Measurements from ENCODE around the gene TMEM165. TPM values are rescaled to one million over a fixed set of nuclear protein-coding genes. Genes with fewer than 3 reads are reported as not detected.
"Not testable (repeated sequence)": the region's sequence is repeated elsewhere in the genome, so short reads cannot be mapped to it uniquely, and the experiment has no call there.

TMEM165 gene
- total RNA-seq, 6 experiments from 2014 or later = 13.3 to 53.0 (median 23.0) TPM

DNA sequence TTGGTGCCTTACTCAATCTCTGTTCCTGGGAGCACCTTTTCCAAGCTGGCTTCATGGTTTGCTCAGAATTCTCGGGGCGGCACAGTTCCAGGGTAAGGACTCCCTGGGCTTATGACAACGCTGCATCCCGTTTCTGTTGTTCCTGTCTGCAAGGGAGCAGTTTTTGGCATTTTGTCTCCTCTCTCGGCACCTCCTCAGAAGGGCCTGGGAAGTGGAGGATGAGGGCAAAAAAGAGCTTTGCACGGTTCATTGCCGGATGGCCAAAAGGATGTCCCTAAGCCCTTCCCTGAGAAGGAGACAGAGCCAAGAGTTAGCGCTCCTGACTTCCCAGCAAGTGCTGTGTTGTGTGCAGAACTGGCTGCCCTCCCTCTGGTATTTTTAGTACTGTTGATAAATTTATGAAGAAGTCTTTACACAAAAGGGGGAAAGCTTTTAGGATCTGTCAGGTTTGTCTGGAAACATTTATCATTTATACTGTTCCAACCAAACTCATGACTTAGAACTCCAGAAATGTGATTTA lies 36.3 kb upstream of the TMEM165 start:
- H3K4me1 ChIP-seq = no peaks in the 10 kb centered on the region

GRCh38 chr4:55362938-55363337 lies 32.8 kb upstream of the TMEM165 start:
- DNase-seq; H3K27me3 ChIP-seq; H3K4me3 ChIP-seq; H3K36me3 ChIP-seq; ATAC-seq; H3K4me1 ChIP-seq; H3K9me3 ChIP-seq; intact Hi-C loops (cut with DNase I); H3K27ac ChIP-seq: not testable (repeated sequence)
- WGBS (ENCODE audit: insufficient coverage, low coverage, low lambda C conversion rate, missing lambda C conversion rate) = 100% methylated on average over 3 of the region's 9 CpGs

More for the DNA sequence above, 36.3 kb upstream of the TMEM165 start:
- Histone ChIP-seq H3K4me3 (no peak overlapping the region), H3K9me3 (no peaks in the 10 kb centered on the region), H3K36me3 (no peaks in the 10 kb centered on the region), H3K27me3 (no peaks in the 10 kb centered on the region), H3K27ac (no peak overlapping the region)
- 67% methylated on average over 3 of the region's 8 CpGs for WGBS (ENCODE audit: insufficient coverage, low coverage, low lambda C conversion rate, missing lambda C conversion rate)
- DNase-seq (no peak), ATAC-seq (peak in 2 of 4 donors; percentile 29 to 33)
- no peak for TF ChIP-seq CTCF (IDR thresholded peaks at IDR 0.05)
- TF ChIP-seq POLR2A (IDR thresholded peaks at IDR 0.05) = no peak
- intact Hi-C loops (cut with DNase I) = no loop called here

- intact Hi-C loops (cut with DNase I) = no loop called here
- TF ChIP-seq CTCF (IDR thresholded peaks at IDR 0.05) (no peak), POLR2A (IDR thresholded peaks at IDR 0.05) (no peak)
These were observed 31.9 kb upstream of the TMEM165 start for GRCh38 chr4:55363691-55364351.

DNA sequence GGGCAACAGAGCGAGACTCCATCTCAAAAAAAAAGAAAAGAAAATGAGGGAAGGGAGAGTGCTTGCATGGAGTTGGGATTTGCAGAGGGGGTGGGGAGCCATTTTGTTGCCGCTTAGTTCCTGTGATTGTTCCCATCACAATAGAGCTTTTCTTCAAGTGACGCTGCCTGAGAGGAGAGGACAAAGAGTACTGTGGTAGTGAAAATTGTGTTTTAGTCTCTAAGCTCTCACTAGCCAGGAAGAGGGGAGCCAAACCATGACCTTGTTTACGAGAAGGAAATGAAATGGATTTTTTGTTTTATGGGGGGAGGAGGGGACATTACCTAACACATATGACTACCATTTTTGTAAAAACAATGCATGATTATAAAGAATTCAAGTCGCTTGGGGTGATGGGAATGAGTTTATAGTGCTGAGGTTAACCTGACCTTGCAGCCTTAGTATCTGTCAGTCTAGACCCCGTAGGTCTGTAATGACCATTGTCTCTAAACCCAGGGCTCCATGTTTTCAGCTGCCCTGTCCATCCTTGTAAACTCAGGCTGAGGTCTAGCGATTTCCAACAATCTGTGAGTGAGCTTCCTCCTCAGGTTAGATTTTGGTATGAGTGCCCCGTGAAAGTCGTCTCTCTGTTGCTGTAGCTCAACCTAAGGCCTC lies 30.9 kb upstream of the TMEM165 start:
- ATAC-seq = peak in 3 of 4 donors; percentile 37 to 43 (median 38)
- no peak for TF ChIP-seq POLR2A (IDR thresholded peaks at IDR 0.05)
- no peak for TF ChIP-seq CTCF (IDR thresholded peaks at IDR 0.05)
- Histone ChIP-seq H3K9me3 (no peaks in the 10 kb centered on the region), H3K4me3 (no peak overlapping the region), H3K4me1 (no peaks in the 10 kb centered on the region), H3K27me3 (no peaks in the 10 kb centered on the region), H3K27ac (no peak overlapping the region), H3K36me3 (no peaks in the 10 kb centered on the region)
- intact Hi-C loops (cut with DNase I) = no loop called here
- no peak for DNase-seq
- WGBS (ENCODE audit: insufficient coverage, low coverage, low lambda C conversion rate, missing lambda C conversion rate) = 94% methylated on average over 7 of the region's 9 CpGs

More at GRCh38 chr4:55363691-55364351, 31.9 kb upstream of the TMEM165 start:
- Histone ChIP-seq H3K27ac (no peak overlapping the region), H3K36me3 (no peaks in the 10 kb centered on the region), H3K27me3 (no peaks in the 10 kb centered on the region), H3K4me1 (no peaks in the 10 kb centered on the region), H3K4me3 (no peak overlapping the region), H3K9me3 (no peaks in the 10 kb centered on the region)
- ATAC-seq (no peak), DNase-seq (no peak)
- WGBS (ENCODE audit: insufficient coverage, low coverage, low lambda C conversion rate, missing lambda C conversion rate) = 89% methylated on average over 8 of the region's 9 CpGs

- Histone ChIP-seq H3K4me1 (no peaks in the 10 kb centered on the region), H3K4me3 (no peak overlapping the region), H3K27me3 (no peaks in the 10 kb centered on the region), H3K27ac (no peak overlapping the region), H3K9me3 (no peaks in the 10 kb centered on the region), H3K36me3 (no peaks in the 10 kb centered on the region)
- 83% methylated on average over 2 of the region's 7 CpGs for WGBS (ENCODE audit: insufficient coverage, low coverage, low lambda C conversion rate, missing lambda C conversion rate)
- TF ChIP-seq CTCF (IDR thresholded peaks at IDR 0.05) (no peak), POLR2A (IDR thresholded peaks at IDR 0.05) (no peak)
- DNase-seq = no peak
- intact Hi-C loops (cut with DNase I) = no loop called here
- no peak for ATAC-seq
These were observed 30.4 kb upstream of the TMEM165 start for GRCh38 chr4:55365345-55365728.
